Activated CD4-positive, alpha-beta T cell treated with anti-CD3 and anti-CD28 coated beads, Interleukin-2, amount 50 U/mL, for 4 hours (primary cell): ENCODE measurements around the gene NCDN.

Source experiments
- DNase-seq, 2 experiments: peaks; one replicate each; pipeline ENCODE4 v3.0.0-alpha.2; 2020

NCDN gene, protein sequence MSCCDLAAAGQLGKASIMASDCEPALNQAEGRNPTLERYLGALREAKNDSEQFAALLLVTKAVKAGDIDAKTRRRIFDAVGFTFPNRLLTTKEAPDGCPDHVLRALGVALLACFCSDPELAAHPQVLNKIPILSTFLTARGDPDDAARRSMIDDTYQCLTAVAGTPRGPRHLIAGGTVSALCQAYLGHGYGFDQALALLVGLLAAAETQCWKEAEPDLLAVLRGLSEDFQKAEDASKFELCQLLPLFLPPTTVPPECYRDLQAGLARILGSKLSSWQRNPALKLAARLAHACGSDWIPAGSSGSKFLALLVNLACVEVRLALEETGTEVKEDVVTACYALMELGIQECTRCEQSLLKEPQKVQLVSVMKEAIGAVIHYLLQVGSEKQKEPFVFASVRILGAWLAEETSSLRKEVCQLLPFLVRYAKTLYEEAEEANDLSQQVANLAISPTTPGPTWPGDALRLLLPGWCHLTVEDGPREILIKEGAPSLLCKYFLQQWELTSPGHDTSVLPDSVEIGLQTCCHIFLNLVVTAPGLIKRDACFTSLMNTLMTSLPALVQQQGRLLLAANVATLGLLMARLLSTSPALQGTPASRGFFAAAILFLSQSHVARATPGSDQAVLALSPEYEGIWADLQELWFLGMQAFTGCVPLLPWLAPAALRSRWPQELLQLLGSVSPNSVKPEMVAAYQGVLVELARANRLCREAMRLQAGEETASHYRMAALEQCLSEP

DNA sequence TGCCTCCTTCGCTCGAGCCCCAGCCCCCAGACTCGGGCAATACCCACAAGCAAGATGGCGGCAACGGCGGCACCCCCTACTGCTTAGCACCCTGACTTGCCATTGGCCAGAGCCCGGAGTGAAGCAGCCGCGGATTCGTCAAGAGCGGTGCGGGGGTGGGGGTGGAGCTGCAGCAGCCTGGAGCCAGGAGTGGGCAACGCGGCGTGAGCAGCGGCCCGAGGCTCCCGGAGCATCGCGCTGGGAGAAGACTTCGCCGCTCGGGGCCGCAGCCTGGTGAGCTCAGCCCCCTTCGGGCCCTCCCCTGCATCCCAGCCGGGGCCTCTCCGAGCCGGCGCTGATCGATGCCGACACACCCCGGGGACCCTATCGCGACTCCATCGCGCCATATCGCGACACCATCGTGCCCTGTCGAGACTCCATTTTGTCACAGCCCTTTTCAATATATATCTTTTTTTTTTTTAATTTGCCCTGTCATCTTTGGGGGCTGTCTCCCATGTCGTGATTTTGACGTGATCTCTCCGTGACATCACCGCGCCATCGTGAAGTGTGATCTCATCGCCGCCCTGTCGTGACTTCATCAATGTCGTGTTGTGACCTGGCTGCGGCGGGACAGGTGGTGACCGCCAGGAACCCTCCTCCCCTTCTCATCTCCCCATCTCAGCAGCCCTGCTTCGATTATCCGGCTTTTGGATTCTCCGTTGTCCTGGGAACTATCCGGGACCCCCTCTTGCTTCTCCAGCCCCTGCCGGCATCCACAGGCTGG lies at the start of gene NCDN:
TSS of gene NCDN (plus strand) at position 189 of the 763 bp plus-strand sequence. CDS start at position 581, 392 bp downstream.
- DNase-seq, result peak; percentile 96 to 97

DNA sequence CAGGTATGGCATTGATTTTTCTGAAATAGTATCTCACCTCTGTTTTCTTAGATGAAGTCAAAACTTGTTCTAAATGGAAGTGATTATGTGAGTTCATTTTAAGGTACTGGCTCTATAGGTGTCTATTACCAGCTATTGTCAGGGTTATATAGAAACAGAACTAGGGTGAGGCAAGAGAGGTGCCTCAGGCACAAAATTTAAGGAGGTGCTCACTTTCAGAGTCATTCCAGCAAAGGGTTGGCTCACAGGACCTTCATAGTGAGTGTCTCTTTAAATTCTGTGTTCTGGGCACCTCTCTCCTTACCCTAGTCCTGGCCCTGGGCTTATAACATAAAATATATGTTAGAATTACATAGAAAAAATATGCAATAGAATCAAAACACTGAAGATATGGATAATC lies 49.7 kb upstream of the NCDN start:
- no peak for DNase-seq

DNA sequence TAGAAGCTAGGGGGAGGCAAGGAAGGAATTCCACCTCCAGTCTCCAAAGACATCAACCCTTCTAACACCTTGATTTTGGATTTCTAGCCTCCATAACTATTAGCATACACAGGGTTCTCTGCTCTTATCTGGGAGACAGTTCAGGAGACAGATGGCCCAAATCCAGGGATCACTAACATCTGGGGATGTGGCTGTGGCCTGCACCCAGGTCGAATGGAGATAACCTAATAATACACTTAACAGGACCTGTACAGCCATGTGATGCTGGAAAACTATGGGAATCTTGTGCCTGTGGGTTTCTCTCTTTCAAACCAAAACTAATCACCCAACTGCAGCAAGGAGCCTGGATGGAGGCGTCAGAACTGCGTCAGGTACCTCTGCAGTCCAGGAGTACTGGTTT lies 48.0 kb upstream of the NCDN start:
- no peak for DNase-seq

DNA sequence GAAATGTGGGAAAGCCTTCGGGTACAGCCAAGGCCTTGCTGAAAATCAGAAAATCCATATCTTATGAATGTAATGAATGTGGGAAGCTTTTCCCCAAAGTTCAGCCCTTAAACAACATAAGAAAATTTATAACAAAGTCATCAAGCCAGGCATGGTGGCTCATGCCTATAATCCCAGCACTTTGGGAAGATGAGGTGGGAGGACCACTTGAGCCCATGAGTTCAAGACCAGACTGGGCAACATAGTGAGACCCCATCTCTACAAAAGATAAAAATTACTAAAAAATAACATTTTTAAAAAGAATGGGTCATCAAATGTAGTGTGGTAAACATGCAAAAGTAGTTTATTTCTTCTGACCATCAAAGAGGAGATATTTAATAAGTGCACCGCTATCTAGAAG lies 46.3 kb upstream of the NCDN start:
- no peak for DNase-seq

DNA sequence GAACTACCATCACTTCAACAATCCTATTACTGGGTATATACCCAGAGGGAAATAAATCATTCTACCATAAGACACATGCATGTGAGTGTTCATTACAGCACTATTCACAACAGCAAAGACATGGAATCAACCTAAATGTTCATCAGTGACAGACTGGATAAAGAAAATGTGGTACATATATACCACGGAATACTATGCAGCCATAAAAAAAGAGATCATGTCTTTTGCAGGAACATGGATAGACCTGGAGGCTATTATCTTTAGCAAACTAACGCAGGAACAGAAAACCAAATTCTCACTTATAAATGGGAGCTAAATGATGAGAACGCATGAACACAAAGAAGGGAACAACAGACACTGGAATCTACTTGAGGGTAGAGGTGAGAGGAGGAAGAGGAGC lies 39.4 kb upstream of the NCDN start:
- DNase-seq, result no peak

DNA sequence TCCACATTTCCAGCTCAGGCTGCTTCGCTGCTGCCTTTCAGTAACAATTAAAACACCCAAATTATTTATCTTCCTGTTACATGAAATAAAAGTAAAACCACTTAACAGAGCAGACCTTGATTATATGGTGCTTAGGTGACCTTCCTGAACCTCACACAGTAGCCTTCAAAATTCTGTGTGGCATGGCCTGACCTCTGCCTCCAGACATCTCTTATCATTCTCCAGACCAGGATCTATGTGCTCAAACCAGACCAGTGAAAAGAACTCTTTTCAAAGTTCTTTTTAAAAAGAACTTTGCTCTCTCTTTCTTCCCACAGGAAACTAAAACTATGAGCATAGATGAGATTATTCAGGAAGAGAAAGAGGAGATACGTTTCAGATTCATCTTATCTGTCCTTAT lies 38.2 kb upstream of the NCDN start:
- DNase-seq, result no peak

DNA sequence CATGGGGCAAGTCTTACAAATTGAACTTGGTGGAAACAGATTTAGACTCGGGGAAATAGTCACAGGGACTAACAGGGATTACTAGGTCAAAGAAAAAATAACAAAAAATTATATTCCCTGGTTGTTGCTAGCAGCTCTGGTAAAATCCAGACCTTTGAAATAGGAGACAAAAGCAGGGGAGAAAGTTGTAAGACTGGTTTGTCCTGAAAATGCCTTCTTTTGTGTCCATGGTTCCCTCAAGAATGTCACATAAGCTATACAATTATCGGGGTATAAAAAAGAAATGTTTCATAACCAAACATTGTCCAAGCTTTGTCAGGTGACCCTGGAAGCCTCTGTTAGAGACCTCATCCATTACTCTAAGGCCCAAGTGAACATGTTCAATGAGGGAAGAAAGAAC lies 33.5 kb upstream of the NCDN start:
- no peak for DNase-seq

DNA sequence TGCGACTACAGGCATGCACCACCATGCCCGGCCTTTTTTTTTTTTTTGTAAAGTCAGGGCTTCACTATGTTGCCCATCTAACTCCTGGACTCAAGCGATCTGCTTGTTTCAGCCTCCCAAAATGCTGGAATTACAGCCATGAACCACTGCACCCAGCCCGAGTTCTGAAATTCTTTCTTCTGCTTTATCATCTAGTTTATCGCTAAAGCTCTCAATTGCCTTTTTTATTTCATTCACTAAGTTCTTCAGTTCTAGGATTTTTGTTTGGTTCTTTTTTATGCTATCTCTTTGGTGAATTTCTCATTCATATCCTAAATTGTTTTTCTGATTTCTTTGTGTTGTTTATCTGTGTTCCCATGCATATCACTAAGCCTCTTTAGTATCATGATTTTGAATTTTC lies 27.4 kb upstream of the NCDN start:
- no peak for DNase-seq

DNA sequence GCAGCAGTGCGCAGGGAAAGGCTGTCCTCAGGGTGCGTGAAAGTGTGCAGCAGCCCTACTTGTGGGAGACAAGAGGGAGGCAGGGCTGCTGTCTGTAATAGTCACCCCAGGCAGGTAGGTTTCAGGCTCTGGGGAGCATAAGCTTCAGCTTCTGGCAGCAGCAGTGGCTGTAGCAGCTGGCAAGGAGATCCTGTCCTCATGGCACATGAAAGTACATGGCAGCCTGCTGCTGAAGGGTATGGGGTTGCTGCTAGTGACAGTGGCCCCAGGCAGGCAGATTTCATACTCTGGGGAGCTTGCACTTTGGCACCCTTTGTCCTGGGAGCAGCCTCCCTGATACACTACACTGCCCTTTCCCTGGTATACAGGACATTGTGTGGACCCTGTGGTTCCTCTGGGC lies 26.7 kb upstream of the NCDN start:
- DNase-seq, result no peak

DNA sequence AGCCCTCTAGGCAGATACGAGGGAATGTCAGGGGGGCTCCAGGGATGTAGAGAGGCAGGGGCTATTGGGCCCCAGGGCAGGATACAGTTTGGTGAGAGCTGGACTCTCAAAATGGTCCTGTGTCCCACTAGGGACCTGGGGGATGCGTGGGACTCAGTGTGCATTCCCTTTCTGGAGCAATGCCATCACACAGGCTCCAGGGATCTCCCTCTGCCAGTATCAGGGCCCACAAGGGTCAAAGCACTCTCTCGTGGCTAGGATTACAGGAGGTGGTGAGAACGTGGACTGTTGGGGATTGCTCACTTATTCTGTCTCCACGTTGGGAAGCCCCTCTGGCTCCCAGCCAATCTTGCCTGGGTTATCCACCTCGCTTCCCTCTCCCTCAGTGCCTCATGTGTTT lies 26.2 kb upstream of the NCDN start:
- DNase-seq, result no peak

DNA sequence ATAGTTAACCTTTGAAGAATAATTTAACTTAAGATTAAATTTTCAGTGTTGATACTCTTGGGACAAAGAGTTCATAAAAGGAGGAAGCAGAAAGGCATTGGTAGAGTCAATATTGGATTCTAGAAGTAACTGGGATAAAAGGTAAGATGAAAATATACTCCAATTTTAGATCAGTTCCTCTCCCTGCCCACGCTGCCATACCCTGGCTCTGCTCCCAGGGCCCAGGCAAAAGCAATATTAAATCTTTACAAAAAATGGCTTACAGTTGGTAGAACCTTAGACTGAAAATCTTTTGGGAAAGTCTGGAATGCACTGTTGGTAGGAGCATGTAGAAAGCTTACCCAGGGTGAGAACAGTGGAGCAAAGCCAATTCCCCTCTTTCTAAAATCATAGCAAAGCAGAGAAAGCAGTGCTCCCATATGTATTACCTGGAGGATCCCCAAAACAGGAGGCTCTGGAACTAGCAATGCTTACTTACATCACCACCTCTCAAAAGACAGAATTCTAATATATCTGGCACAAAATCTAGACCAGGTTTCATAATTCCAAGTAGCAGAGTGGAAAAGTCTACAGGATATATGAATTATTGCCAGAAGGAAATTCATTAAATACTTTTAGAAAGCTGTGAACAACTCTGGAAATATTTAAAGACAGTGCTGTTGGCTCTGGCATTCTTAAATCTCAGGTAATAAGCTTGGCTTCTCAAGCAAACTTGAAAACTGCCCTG lies 24.9 kb upstream of the NCDN start:
- DNase-seq, result no peak

DNA sequence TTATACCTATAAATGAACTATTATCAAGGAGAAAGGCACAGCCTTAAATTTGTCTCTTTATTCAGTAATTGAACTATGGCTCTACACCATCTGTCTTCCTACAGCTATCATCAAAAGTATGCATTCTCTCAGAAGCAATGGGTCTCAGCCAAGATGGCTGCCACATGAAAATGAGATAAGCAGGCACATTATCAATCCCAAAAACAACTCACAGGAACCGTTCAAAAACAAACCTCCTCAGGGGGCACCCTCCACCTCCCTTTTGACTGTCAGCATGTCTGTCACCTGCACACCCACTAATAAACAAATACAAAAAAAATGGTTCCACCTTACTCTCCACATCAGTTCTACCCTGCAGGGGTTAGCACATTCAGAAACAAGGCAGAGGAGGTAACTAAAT lies 24.0 kb upstream of the NCDN start:
- no peak for DNase-seq

DNA sequence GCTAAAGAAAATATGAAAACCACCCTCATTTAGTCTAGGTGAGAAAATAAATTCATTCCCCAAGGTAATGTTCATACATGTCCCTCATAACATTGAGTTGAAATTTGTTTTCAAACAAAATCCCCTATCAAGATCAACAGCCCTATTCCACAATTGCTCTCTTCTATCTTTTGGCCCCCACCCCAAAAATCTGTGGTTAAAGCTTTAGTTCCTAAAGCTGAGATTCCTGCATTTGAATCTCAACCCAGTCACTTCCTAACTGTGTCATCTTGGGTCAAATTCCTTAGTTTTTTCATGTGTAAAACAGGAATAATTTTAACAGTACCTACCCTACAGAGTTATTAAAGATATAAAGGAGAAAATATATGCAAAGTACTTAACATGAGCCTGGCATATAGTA lies 22.4 kb upstream of the NCDN start:
- DNase-seq, result no peak

DNA sequence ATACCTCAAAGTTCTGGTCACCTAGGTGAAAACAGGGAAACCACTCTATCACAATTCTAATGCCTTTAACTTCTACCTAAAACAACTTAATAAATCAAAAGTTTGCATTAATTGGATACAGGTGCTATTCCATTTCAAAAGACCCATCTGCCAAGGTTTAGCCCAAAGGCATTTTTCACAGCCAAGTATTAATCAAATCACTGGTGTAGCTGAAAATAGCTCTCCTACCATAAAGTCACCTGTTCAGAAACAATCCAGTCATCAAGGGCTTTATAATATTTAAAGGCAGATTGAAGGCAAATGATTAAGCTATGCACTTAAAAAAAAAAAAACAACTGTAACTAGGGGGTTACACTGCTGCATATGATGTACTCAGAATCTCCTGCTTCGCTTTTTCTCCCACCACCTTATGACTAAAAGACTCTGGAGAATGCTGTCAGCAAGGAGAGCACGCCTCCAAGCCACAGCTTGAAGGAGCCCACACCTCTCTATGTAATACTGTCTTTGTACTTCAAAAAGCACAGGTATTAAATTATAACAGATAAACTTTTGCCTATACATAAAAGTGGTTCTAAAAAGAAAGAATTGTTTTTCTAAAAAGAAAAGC lies 20.9 kb upstream of the NCDN start:
- no peak for DNase-seq

DNA sequence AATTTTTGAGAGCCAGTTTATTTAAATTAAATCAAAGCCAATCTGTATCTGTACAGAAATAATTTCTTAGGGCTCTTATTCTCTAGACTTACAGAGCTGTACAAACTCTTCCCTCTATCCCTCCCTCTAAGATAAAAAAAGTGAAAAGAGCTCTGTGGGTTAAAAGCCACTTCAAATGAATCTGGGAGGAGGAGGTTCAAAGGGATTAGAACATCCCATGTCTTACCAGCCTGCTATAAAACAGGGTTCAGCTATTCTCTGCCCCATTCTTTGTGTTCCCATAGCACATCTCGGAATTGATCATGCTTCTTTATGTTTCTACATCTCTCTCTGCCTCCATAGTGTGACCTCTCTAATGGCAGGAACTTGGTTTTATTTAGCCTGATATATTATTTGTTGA lies 19.8 kb upstream of the NCDN start:
- DNase-seq, result no peak

DNA sequence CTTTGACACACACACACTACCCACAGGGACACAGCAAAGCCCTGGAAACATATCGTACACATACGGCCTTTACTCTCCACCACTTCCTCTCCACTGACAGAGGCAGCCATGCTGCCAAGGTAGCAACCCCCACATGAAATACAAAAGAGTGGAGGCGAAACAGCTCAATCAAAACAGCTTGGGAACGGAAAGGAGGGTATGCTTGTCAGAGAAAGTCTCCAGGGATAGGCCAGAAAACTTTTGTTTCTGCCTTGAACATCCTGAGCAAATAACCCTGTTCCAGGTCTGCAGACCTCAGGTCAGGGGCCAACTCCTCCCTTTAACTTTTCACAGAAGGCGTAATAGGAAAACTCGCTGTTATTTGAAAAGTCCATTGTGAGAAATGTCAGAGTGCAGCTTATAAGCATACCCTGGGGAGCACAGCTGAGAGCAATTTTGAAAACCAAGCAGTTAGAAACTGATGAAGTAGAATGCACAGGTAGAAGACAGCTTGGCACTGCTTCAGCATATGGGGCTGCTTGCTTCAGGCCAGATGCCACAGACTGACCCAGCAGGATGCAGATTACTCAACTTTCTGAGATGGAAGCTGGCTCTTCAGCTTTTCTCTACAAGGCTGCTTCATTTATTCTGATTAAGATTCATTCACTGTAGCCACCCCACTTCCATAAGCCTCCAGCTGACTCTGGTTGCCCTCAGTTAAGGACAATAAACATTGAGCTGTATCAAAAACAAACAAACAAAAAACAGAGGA lies 18.4 kb upstream of the NCDN start:
- DNase-seq, result no peak

DNA sequence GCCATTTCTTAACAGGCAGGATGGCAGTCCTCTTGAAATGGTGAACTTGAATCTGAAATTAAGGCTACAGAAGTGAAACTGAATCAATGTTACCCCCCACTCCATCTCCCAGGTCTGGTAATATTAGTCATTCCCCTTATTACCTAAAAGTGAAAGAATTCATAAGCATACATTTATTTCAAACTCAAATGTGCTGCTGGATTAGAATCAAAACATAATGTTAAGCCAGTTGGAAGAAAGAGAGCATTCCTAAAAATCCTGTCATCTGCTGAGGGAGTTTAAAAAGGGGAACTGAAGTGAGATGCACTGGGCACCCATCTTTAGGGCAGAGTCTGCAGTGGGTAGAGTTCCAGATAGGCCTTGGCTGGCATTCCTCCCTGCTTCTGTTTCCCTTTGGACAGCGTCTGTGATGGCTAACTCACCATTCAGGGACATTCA lies 17.8 kb upstream of the NCDN start:
- no peak for DNase-seq

DNA sequence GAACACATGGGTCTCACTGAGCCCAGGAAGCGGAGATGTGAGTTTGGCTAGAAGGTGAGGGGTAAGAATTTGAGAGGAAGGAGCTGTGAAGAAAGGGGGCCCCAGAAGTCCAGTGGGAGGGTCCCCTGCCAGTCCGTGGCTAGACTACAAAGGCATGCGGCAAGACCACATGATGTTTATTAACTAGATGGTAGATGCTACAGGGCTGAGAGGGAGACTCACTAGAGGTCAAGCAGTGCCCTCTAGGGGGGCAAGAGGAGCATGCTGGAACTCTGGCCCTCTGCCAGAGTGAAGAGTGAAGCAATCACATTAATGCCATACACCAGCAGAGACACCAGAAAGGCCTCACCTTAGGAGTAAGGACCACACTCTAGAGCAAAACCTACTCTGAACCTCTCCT lies 12.6 kb upstream of the NCDN start:
- peak; percentile 49 to 53 for DNase-seq

DNA sequence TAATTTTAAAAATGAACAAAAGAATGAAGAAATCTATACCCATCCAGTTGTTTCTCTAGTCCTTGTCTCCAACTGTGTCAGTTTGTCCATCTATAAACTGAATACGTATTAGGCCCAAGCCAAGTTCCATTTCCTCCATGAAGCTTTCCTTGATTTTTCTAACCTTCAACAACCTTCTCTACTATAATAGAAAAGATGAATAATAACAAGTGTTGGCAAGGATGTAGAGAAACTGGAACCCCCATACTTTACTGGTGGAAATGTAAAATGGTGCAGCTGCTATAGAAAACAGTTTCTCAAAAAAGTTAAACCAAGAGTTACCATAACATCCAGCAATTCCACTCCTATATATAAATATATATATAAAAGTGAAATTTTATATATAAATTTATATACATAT lies 11.0 kb upstream of the NCDN start:
- DNase-seq, result no peak

DNA sequence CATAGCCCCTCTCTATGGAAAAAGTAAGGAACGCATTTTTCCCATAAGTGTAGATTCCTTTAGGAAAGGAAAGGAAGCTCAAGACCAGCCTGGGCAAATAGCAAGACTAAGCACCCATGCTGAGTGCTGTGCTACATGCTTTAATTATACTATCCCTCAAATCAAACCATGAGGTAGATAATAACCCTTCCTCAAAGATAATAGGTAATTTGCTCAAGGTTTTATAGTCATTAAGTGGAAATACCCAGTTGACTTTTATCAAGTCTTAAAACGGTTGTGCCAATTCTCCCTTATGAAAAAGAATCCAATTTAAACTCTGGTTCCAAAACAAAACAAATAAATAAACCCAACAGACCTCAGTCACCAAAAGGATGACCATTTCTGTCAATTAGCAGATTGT lies 3.7 kb upstream of the NCDN start:
- no peak for DNase-seq

DNA sequence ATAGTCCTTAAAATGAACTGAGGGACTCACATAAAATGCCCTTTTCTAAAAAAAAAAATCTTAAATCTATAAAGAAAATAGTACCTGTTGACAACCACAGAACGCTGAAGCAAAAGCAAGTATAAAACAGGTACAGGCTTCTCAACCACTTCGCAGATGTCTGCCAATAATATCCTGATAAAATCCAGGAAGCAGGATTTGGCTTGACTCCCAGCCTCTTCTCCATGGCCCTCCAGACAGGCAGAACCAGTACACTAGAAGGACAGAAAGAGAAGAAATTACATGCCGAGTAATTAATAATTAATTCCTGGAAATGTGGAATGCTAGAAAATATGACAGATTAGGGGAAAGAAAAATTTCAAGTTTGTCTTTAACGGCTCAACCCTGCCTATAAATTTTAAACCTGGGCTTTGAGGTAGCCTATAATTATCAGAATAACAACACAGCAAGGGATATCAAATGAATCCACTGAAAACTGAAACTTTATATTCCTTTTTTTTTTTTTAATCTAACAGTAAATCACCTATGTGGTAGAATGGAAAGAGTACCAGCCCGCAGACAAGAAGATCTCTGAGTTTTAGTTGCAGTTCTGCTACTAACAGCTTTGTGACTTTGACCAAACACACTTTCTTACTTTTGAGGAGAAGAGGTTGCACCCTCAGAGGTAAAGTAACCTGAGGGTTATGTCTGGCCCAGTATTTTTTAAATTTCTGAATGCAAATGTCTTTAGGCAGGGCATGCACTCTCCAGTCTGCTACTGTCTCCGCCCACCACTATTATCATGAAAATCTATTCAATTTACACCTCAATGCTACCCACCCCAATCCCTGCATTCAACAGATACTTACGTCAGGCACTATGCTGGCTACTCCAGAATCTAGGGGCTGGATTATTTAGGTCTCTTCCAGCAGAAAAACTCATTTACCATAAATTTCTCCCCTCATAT lies 3.1 kb upstream of the NCDN start:
- DNase-seq, result no peak
